ENCODE data around the gene BLCAP.

The BLCAP gene

DNA sequence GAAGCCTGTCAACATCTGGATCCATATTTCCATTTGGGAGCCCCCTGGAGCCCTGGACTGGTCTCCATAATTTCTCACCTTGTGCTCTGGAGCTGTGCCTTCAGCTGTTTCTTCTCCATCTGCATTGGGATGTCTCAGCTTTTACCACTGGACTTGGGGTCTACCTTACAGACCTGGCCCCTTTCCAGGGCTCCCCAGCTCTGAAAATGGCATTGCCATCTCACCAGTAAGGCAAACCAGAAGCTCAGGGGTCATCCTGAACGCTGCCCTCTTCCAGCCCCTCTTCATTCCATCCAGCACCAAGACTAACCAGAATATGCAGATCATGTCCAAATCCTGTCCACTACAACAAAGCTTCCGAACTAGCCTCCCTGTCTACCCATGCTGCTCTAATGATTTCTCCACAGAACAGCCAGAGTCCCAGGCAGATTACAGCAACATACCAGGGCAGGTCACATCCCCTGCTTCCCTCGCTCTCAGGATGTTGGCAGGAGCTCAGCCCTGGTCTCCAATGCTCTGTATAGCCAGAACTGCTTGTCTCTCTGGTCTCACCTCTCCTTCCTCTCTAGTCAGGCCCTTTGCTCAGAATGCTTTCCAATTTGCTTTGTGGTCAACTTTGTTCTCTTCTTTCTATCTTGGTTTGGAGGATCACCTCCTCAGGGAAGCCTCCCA lies 24.3 kb downstream of the BLCAP start:
- TF ChIP-seq, protein P1, sequence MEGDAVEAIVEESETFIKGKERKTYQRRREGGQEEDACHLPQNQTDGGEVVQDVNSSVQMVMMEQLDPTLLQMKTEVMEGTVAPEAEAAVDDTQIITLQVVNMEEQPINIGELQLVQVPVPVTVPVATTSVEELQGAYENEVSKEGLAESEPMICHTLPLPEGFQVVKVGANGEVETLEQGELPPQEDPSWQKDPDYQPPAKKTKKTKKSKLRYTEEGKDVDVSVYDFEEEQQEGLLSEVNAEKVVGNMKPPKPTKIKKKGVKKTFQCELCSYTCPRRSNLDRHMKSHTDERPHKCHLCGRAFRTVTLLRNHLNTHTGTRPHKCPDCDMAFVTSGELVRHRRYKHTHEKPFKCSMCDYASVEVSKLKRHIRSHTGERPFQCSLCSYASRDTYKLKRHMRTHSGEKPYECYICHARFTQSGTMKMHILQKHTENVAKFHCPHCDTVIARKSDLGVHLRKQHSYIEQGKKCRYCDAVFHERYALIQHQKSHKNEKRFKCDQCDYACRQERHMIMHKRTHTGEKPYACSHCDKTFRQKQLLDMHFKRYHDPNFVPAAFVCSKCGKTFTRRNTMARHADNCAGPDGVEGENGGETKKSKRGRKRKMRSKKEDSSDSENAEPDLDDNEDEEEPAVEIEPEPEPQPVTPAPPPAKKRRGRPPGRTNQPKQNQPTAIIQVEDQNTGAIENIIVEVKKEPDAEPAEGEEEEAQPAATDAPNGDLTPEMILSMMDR (IDR thresholded peaks at IDR 0.05; ENCODE audit: low read depth, low read length), result no peak
- no peak for DNase-seq (ENCODE audit: low read depth in 2 of 2)
- no peak overlapping the region for H3K4me3 ChIP-seq (replicated peaks in 1 of 2; ENCODE audit: low read depth in 2 of 2, low read length in 2 of 2)

DNA sequence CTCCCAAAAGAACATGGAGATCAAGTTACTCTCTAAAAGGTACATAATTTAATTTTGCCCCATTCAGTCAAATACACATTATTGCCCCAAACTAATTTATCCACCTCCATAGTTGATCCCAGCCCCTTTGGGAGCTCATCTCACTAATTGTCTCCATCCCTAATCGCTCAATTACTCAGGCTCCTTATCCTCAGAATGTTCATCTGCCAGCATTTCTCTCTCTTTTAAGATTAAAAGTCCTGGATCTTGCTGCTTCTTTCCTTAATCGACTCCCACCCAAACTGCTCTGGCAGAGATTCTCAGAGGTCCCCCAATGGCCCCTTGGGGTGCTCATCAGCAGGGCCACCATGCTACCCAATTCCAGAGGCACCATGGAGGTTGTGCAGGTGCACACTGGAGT lies 25.0 kb downstream of the BLCAP start:
- DNase-seq (ENCODE audit: low read depth in 2 of 2), result no peak
- TF ChIP-seq, protein P1 (IDR thresholded peaks at IDR 0.05; ENCODE audit: low read depth, low read length), result no peak

DNA sequence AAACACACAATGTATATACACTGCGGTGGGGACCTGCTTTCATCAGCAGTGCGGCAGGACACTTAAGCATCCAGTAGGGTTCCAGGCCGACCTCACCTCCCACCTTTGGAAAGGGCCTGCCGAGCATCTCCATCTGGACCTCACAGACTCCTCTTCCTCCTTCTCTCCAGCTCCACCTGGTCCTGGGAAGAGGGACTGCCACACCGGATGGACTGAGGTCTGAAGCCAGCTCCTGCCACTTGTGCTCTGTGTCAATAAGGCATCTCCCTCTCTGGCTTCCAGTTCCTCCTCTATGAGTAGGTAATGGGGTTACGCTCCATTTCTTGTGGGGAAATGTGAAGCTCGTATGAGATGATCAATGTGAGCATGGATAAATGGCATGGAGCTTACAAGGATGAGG lies 25.7 kb downstream of the BLCAP start:
- TF ChIP-seq, protein P1 (IDR thresholded peaks at IDR 0.05; ENCODE audit: low read depth, low read length), result no peak
- no peak overlapping the region for H3K4me3 ChIP-seq (replicated peaks in 1 of 2; ENCODE audit: low read depth in 2 of 2, low read length in 2 of 2)
- no peak for DNase-seq (ENCODE audit: low read depth in 2 of 2)

More for the DNA sequence above, 25.0 kb downstream of the BLCAP start:
- H3K4me3 ChIP-seq (replicated peaks in 1 of 2; ENCODE audit: low read depth in 2 of 2, low read length in 2 of 2), result no peak overlapping the region

DNA sequence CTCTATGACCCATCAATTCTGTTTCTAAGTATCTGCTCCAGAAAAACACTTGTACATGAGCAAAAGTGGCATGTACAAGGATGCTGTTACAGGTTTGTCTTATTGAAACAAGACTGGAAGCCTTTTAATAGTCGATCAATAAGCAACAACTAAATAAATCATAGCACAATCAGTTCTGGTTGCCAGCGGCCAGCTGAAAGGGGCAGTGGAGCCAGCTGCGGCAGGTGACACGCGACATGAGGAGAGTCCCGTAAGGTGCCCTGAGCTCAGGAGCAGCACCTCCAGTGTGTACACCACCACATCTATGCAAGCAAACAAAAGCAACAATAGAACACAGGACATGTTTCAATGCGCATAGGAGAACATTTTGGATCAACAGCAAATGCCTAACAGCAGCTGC lies 27.4 kb downstream of the BLCAP start:
- TF ChIP-seq, protein P1 (IDR thresholded peaks at IDR 0.05; ENCODE audit: low read depth, low read length), result no peak

DNA sequence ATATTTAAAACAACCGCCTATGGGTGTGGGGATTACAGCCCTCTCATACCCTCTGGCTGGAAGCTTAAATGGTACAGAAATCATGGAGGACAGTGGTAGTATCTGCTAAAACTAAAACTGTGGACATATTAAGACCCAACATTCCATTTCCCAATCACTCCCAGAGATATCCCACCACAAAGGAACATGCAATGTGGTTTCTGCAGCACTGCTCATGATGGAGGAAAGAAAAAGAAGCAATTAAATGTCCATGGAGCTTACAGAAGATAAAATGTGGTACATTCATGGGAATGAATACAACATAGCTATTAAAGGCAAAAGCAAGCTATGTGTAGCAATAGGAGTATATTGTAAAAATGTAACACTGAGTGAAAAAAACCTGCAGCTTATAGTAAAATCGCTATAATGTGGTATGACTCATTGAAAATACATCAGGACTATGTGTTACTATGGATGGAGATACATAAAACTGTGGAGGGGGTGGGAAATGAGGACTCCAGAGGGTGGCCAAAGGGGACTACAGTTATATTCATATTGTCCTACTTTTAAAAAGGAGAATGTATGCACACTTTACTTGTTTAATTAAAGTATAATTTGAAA lies 29.5 kb downstream of the BLCAP start:
- no peak overlapping the region for H3K4me3 ChIP-seq (replicated peaks in 1 of 2; ENCODE audit: low read depth in 2 of 2, low read length in 2 of 2)
- TF ChIP-seq, protein P1 (IDR thresholded peaks at IDR 0.05; ENCODE audit: low read depth, low read length), result no peak
- peak in 1 of 2 donors; percentile 23 for DNase-seq (ENCODE audit: low read depth in 2 of 2)

More for the DNA sequence above, 27.4 kb downstream of the BLCAP start:
- no peak for DNase-seq (ENCODE audit: low read depth in 2 of 2)
- H3K4me3 ChIP-seq (replicated peaks in 1 of 2; ENCODE audit: low read depth in 2 of 2, low read length in 2 of 2), result no peak overlapping the region

DNA sequence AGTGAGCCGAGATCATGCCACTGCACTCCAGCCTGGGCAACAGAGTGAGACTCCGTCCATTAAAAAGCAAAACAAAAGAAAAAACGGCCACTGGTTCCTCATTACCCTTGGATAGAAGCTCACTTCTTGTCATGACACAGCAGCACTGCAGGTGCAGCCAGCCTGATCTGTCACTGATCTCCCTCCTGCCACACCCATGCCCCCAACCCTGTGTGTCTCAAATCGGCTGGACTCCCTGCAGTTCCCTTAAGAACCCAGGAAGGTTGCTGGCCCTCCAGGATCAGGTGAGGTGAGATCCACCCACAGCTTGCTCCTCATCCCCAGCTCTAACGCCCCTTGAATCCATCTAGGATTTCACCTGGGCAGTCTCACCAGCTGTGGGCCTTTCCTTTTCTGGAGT lies 32.9 kb downstream of the BLCAP start:
- no peak overlapping the region for H3K4me3 ChIP-seq (replicated peaks in 1 of 2; ENCODE audit: low read depth in 2 of 2, low read length in 2 of 2)
- TF ChIP-seq, protein P1 (IDR thresholded peaks at IDR 0.05; ENCODE audit: low read depth, low read length), result no peak
- no peak for DNase-seq (ENCODE audit: low read depth in 2 of 2)

Data from cardiac fibroblast (primary cell).